H1 (cell line): ENCODE results near the gene BRCA1. TPM values are rescaled to one million over a fixed set of nuclear protein-coding genes. Genes with fewer than 3 reads are reported as not detected.

Experiments
- EGR1 ChIP-seq: IDR thresholded peaks from 2 replicates; pipeline ENCODE4 v1.6.1; 2011; ENCODE audit warnings: low read depth, low read length, borderline replicate concordance
- GTF2F1 ChIP-seq: IDR thresholded peaks from 2 replicates; pipeline ENCODE4 v1.6.1; 2012; ENCODE audit warnings: low read depth, low read length, improper control_type of control experiment, borderline replicate concordance
- HDAC2 ChIP-seq, 2 experiments: fragments of 300-600 bp in 1 of 2; sonication (generic) in 1 of 2; IDR thresholded peaks; 2 replicates each; pipeline ENCODE4 v1.6.1; 2011 to 2012; ENCODE audit warnings: low read depth in 2 of 2, low read length in 2 of 2, mild to moderate bottlenecking in 2 of 2, moderate library complexity in 2 of 2, borderline replicate concordance in 1 of 2, inconsistent platforms in 1 of 2
- JUN ChIP-seq: IDR thresholded peaks from 2 replicates; pipeline ENCODE4 v1.6.1; 2011; ENCODE audit warnings: low read depth, mild to moderate bottlenecking, improper control_type of control experiment, low read length
- KDM5A ChIP-seq: fragments of 200-600 bp; IDR thresholded peaks from 2 replicates; pipeline ENCODE4 v1.7.1; 2012; ENCODE audit warnings: mild to moderate bottlenecking, low read length, inconsistent platforms, mixed read lengths
- NANOG ChIP-seq: IDR thresholded peaks from 2 replicates; pipeline ENCODE4 v1.6.1; 2011; ENCODE audit warnings: low read length, low read depth, mild to moderate bottlenecking, inconsistent platforms; ENCODE audit not compliant: insufficient read depth, poor library complexity, severe bottlenecking
- RAD21 ChIP-seq, 2 experiments: IDR thresholded peaks in 1 of 2; conservative IDR thresholded peaks in 1 of 2; 2 replicates each; pipeline ENCODE4 v1.6.1; 2011; ENCODE audit warnings: low read depth in 2 of 2, low read length in 2 of 2, improper control_type of control experiment in 1 of 2, inconsistent platforms in 1 of 2, mild to moderate bottlenecking in 1 of 2, moderate library complexity in 1 of 2
- TAF7 ChIP-seq: optimal IDR thresholded peaks from 2 replicates; pipeline ENCODE3; 2011; ENCODE audit warnings: low read depth, mild to moderate bottlenecking, inconsistent platforms, low read length, moderate library complexity, borderline replicate concordance
- TBP ChIP-seq: IDR thresholded peaks from 2 replicates; pipeline ENCODE4 v1.6.1; 2011; ENCODE audit warnings: low read depth, low read length, improper control_type of control experiment
- YY1 ChIP-seq: IDR thresholded peaks from 2 replicates; pipeline ENCODE4 v1.6.1; 2011; ENCODE audit warnings: low read depth, mild to moderate bottlenecking, low read length
- polyA plus RNA-seq, 7 experiments: library from polyadenylated mRNA; depleted of rRNA in 3 of 7; stranded (reverse) in 5 of 7; unstranded in 2 of 7; fragments of >200 nt in 5 of 7; fragments of 200-250 nt in 2 of 7; gene quantifications; 1 replicate in 5 of 7; 2 replicates in 1 of 7; 4 replicates in 1 of 7; pipeline versions ENCODE4 v1.2.1 to v1.2.3, GENCODE V29; 2011 to 2013; ENCODE audit warnings: missing spikeins in 2 of 7, mixed read lengths in 2 of 7
- total RNA-seq: library from RNA; stranded (reverse); fragmentation: NEBNext Ultra II Directional; extraction: Animal tissue kit (Norgen Biotek cat#: 25700); gene quantifications from 2 replicates; pipeline ENCODE4 v1.2.1, GENCODE V29; 2021
- TF ChIP-seq, protein P1 (sequence below): fragments of 300-600 bp; sonication (generic); IDR thresholded peaks from 2 replicates; pipeline ENCODE4 v1.7.1; 2012; ENCODE audit warnings: low read length, moderate library complexity, mild to moderate bottlenecking, inconsistent platforms; ENCODE audit not compliant: insufficient replicate concordance

The BRCA1 gene
- total and polyA plus RNA-seq, 2 of the 8 experiments (the other 6 are each of a cell fraction or from before 2014, with no cell fraction given): 30.7 to 39.2 TPM

DNA sequence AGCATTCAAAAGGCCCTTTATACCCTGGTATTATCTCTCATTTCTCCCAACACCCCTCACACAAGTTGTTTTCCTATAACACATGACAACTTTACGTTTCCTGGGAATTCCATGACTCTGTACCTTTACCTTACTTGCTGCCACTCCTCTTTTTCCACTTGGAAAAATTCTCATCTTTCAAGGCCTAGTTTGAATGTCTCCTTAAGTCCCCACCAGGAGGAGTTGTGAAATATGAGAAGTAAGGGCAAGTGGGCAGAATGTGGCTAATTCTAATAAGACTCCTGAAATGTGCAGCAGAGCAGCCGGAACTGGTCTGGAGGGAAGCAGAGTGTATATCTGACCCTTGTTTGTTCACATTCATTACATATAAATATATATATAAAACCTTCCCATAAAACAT is 39.7 kb downstream of the BRCA1 start (continued):
- TF ChIP-seq, protein P1, sequence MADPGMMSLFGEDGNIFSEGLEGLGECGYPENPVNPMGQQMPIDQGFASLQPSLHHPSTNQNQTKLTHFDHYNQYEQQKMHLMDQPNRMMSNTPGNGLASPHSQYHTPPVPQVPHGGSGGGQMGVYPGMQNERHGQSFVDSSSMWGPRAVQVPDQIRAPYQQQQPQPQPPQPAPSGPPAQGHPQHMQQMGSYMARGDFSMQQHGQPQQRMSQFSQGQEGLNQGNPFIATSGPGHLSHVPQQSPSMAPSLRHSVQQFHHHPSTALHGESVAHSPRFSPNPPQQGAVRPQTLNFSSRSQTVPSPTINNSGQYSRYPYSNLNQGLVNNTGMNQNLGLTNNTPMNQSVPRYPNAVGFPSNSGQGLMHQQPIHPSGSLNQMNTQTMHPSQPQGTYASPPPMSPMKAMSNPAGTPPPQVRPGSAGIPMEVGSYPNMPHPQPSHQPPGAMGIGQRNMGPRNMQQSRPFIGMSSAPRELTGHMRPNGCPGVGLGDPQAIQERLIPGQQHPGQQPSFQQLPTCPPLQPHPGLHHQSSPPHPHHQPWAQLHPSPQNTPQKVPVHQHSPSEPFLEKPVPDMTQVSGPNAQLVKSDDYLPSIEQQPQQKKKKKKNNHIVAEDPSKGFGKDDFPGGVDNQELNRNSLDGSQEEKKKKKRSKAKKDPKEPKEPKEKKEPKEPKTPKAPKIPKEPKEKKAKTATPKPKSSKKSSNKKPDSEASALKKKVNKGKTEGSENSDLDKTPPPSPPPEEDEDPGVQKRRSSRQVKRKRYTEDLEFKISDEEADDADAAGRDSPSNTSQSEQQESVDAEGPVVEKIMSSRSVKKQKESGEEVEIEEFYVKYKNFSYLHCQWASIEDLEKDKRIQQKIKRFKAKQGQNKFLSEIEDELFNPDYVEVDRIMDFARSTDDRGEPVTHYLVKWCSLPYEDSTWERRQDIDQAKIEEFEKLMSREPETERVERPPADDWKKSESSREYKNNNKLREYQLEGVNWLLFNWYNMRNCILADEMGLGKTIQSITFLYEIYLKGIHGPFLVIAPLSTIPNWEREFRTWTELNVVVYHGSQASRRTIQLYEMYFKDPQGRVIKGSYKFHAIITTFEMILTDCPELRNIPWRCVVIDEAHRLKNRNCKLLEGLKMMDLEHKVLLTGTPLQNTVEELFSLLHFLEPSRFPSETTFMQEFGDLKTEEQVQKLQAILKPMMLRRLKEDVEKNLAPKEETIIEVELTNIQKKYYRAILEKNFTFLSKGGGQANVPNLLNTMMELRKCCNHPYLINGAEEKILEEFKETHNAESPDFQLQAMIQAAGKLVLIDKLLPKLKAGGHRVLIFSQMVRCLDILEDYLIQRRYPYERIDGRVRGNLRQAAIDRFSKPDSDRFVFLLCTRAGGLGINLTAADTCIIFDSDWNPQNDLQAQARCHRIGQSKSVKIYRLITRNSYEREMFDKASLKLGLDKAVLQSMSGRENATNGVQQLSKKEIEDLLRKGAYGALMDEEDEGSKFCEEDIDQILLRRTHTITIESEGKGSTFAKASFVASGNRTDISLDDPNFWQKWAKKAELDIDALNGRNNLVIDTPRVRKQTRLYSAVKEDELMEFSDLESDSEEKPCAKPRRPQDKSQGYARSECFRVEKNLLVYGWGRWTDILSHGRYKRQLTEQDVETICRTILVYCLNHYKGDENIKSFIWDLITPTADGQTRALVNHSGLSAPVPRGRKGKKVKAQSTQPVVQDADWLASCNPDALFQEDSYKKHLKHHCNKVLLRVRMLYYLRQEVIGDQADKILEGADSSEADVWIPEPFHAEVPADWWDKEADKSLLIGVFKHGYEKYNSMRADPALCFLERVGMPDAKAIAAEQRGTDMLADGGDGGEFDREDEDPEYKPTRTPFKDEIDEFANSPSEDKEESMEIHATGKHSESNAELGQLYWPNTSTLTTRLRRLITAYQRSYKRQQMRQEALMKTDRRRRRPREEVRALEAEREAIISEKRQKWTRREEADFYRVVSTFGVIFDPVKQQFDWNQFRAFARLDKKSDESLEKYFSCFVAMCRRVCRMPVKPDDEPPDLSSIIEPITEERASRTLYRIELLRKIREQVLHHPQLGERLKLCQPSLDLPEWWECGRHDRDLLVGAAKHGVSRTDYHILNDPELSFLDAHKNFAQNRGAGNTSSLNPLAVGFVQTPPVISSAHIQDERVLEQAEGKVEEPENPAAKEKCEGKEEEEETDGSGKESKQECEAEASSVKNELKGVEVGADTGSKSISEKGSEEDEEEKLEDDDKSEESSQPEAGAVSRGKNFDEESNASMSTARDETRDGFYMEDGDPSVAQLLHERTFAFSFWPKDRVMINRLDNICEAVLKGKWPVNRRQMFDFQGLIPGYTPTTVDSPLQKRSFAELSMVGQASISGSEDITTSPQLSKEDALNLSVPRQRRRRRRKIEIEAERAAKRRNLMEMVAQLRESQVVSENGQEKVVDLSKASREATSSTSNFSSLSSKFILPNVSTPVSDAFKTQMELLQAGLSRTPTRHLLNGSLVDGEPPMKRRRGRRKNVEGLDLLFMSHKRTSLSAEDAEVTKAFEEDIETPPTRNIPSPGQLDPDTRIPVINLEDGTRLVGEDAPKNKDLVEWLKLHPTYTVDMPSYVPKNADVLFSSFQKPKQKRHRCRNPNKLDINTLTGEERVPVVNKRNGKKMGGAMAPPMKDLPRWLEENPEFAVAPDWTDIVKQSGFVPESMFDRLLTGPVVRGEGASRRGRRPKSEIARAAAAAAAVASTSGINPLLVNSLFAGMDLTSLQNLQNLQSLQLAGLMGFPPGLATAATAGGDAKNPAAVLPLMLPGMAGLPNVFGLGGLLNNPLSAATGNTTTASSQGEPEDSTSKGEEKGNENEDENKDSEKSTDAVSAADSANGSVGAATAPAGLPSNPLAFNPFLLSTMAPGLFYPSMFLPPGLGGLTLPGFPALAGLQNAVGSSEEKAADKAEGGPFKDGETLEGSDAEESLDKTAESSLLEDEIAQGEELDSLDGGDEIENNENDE: no peak
- TF ChIP-seq EGR1 (no peak), TBP (no peak), GTF2F1 (no peak), JUN (no peak), RAD21 (IDR thresholded peaks at IDR 0.05 in 1 of 2, conservative IDR thresholded peaks at IDR 0.05 in 1 of 2; ENCODE audit: low read depth in 2 of 2, low read length in 2 of 2) (no peak), NANOG (no peak), YY1 (no peak), HDAC2 (IDR thresholded peaks at IDR 0.05; ENCODE audit: borderline replicate concordance in 1 of 2, low read depth in 2 of 2, low read length in 2 of 2) (no peak), TAF7 (no peak), KDM5A (no peak)
